Measurements from ENCODE around the gene ARHGEF40.

- TF ChIP-seq CTCF (conservative IDR thresholded peaks at IDR 0.05; ENCODE audit: low read length) (no peak), EZH2phosphoT487 (IDR thresholded peaks at IDR 0.05; ENCODE audit: borderline replicate concordance) (no peak)
Measured at GRCh38 chr14:21038441-21039422, 31.4 kb upstream of the ARHGEF40 start.
